Subcutaneous adipose tissue (tissue), 4 donors: ENCODE measurements around the gene SFMBT2. TPM values are rescaled to one million over a fixed set of nuclear protein-coding genes. Genes with fewer than 3 reads are reported as not detected.

Experiments
- CTCF ChIP-seq: fragments of 450-650 bp; IDR thresholded peaks from one replicate; pipeline ENCODE4 v1.5.1; 2016; ENCODE audit warnings: low read depth, mild to moderate bottlenecking, control low read depth, antibody characterized with exemption, moderate library complexity
- total RNA-seq, 4 donors: library from RNA; depleted of rRNA; stranded (reverse); fragments of >200 nt; gene quantifications; one replicate each; pipeline ENCODE4 v1.1.0, GENCODE V29; 2016

The SFMBT2 gene
- total RNA-seq, 4 donors from 2014 or later, result 3.7 to 11.7 (median 7.0) TPM

DNA sequence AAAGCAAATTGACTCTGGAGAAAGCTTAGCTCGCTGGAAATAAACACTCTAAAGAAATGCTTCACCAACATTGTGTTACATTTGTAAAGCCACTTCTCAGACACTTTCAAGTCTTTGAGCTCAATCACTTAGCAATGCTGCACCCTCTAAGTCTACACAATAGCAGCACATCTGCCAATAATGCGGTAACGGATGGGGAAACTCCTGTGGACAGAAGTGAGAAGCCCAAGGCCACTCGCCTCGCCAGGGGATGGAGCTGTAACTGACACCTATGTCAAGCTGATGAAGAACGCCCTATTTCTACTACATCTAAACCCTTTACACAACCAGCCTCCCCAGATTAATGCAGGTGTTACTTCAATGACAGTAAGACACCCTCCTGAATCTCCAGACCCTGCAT is 167.7 kb downstream of the SFMBT2 start:
- no peak for TF ChIP-seq CTCF

GRCh38 chr10:7239312-7239985 is 171.4 kb downstream of the SFMBT2 start:
- TF ChIP-seq CTCF, result no peak

GRCh38 chr10:7235376-7235775 is 175.5 kb downstream of the SFMBT2 start:
- TF ChIP-seq CTCF, result no peak

DNA sequence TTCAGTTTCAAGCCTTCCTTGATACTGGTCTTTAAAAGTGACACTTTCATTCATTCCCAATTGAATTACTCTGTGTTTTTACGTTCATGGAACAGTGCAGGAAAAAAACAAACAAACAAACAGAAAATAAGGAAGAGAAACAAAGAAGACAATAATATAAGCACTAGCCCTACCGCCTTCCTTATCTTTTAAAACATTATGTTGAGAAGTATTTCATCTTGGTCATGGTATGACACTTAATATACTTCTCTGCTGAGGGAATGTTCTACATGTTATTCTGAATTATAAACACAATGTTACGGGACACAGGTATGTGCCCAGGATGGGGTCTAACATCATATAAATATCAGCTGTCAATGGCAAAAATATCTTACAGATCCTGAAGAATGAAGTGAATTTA is 176.7 kb downstream of the SFMBT2 start:
- no peak for TF ChIP-seq CTCF

DNA sequence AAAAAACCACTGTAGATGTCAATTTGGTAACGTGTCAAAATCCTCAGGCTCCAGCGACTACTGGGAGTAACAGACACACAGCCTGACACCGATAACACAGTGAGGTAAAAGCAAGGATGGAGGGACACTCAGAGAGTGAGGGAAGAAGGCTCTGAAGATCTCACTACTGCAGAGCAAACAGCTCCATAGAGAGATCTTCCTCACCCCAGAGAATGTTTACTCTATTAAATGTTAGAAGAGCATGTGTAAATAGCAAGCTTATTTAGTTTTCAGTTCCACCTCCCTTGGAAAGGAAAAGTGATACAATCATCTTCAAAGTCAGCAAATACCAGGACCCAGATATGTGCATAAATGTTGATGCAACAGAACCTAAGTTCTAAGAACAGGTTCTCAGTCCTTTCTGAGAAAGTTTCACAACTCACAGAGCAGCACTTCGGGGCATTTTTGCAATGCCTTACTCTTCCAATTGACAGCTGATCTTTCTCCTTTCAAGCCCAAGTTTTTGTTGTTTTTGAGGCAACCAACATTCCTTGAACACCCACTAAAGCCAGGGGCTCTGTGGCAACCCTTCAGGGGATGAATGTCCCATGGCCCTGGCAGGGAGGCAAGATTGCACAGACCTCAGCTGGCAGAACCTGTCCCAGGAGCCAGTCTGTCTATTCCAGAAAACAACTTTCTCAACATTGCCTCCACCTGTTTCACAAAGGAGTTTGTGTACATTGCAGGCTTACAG is 177.4 kb downstream of the SFMBT2 start:
- no peak for TF ChIP-seq CTCF

GRCh38 chr10:7231509-7232414 is 179.1 kb downstream of the SFMBT2 start:
- no peak for TF ChIP-seq CTCF

GRCh38 chr10:7230951-7231350 is 179.9 kb downstream of the SFMBT2 start:
- TF ChIP-seq CTCF, result no peak
